Activated naive CD8-positive, alpha-beta T cell treated with anti-CD3 and anti-CD28 coated beads, Interleukin-2, amount 10 ng/mL, durations not matched to agents 7 days and 5 days (primary cell): ENCODE measurements around the gene MLLT1. TPM values are rescaled to one million over a fixed set of nuclear protein-coding genes. Genes with fewer than 3 reads are reported as not detected.
"Not testable (repeated sequence)": the region's sequence is repeated elsewhere in the genome, so short reads cannot be mapped to it uniquely, and the experiment has no call there.

ENCODE experiments used
- ATAC-seq: fragments of 150-1000 bp; cut with Tn5 transposase; one replicate; pipeline ENCODE4 v1.10.0; 2021; ENCODE audit warnings: low read depth, moderate library complexity
- POLR2A ChIA-PET: fragments of 350-600 bp; sonication (Branson Sonifier 250); formaldehyde crosslinking; loops from one replicate; lab custom pipeline; 2021; ENCODE audit warnings: antibody characterized with exemption; lab: Charles Lee
- DNase-seq: peaks from one replicate; pipeline ENCODE4 v3.0.0; 2021
- H3K27ac Mint-ChIP-seq: one replicate; pipeline ENCODE4 v1.8.0; 2022; ENCODE audit warnings: mild to moderate bottlenecking, mixed read lengths
- H3K27me3 Mint-ChIP-seq: one replicate; pipeline ENCODE4 v1.8.0; 2022; ENCODE audit warnings: mild to moderate bottlenecking, moderate library complexity, mixed read lengths
- H3K36me3 Mint-ChIP-seq: one replicate; pipeline ENCODE4 v1.8.0; 2021; ENCODE audit warnings: mild to moderate bottlenecking, mixed read lengths
- H3K4me1 Mint-ChIP-seq: one replicate; pipeline ENCODE4 v1.8.0; 2021; ENCODE audit warnings: mixed read lengths
- H3K4me3 Mint-ChIP-seq: one replicate; pipeline ENCODE4 v1.8.0; 2022; ENCODE audit warnings: mild to moderate bottlenecking, moderate library complexity, mixed read lengths
- H3K9me3 Mint-ChIP-seq: one replicate; pipeline ENCODE4 v1.8.0; 2021; ENCODE audit warnings: mixed read lengths
- total RNA-seq, 2 experiments: library from RNA; stranded (reverse); gene quantifications; one replicate each; pipeline ENCODE4 v1.2.3, GENCODE V29; 2021

MLLT1 gene
- total RNA-seq, 2 experiments from 2014 or later, result 37.8 to 42.1 TPM

DNA sequence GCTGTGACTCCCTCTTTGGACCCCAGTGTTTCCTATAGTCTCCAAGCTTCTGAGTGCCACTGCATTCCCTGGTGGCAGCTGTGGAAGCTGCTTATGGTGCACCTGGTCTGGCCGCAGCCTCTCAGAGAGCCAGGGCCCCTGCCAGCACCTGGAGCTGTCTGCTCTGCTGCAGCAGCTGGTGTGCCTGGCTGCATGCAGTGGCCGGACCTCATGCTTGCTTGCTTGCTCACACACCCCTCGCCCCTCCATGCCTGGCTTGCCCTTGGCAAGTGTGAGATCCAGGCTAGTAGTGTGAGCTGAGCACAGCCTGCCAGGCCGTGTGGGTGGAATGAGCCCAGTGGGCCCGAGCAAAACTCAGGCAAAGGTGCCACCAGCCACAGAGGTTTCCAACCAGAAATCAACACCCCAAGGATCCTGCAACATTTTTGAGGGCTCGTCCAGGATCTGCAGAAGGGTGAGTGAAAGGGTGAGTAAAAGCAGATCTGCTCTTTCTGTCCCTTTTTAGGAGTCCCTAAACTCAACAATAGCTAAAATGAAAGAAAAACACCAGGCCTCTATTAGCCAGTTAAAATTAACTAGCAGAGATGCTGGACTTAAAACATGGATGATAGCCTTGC lies 7.6 kb upstream of the MLLT1 start:
- POLR2A ChIA-PET, result no interaction called here
- no peak overlapping the region for H3K4me3 Mint-ChIP-seq

DNA sequence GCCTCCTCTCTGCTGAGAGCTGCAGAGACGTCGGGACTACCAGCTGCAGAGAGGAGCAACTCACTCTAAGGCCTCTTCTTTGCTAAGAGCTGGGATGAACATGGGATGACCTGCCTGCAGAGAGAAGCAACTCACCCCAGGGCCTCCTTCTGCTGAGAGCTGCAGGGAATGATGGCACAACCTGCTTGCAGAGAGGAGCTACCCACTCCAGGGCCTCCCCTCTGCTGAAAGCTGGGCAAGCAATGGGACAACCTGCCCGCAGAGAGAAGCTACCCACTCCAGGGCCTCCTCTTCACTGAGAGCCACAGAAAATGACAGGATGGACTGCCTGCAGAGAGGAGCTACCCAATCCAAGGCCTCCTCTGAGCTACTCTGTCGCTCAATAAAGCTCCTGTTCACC lies 6.9 kb upstream of the MLLT1 start:
- ATAC-seq (no peak), DNase-seq (no peak)
- H3K4me3 Mint-ChIP-seq, result no peak overlapping the region
- peaks cover 2% of the 10 kb centered on the region for H3K36me3 Mint-ChIP-seq
- H3K27me3 Mint-ChIP-seq, result peaks cover 4% of the 10 kb centered on the region
- H3K27ac Mint-ChIP-seq, result no peak overlapping the region
- peaks cover 23% of the 10 kb centered on the region for H3K9me3 Mint-ChIP-seq
- no peaks in the 10 kb centered on the region for H3K4me1 Mint-ChIP-seq
- POLR2A ChIA-PET, result no interaction called here

More for the DNA sequence above, 7.6 kb upstream of the MLLT1 start:
- peaks cover 24% of the 10 kb centered on the region for H3K9me3 Mint-ChIP-seq
- no peak for ATAC-seq
- no peaks in the 10 kb centered on the region for H3K4me1 Mint-ChIP-seq
- H3K27ac Mint-ChIP-seq, result no peak overlapping the region
- H3K27me3 Mint-ChIP-seq, result peaks cover 4% of the 10 kb centered on the region
- no peak for DNase-seq
- H3K36me3 Mint-ChIP-seq, result peaks cover 2% of the 10 kb centered on the region

DNA sequence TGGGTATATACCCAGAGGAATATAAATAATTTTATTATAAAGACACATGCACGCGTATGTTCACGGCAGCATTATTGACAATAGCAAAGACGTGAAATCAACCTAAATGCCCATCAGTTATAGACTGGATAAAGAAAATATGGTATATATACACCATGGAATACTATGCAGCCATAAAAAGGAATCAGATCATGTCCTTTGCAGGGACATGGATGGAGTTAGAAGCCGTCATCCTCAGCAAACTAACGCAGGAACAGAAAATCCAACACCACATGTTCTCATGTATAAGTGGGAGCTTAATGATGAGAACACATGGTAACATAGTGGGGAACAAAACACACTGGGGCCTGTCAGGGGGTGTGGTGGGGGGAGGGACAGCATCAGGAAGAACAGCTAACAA lies 2.6 kb upstream of the MLLT1 start:
- H3K9me3 Mint-ChIP-seq, H3K27me3 Mint-ChIP-seq, H3K27ac Mint-ChIP-seq, DNase-seq, ATAC-seq, POLR2A ChIA-PET, H3K4me3 Mint-ChIP-seq, H3K36me3 Mint-ChIP-seq: not testable (repeated sequence)
- H3K4me1 Mint-ChIP-seq, result peaks cover 17% of the 10 kb centered on the region

DNA sequence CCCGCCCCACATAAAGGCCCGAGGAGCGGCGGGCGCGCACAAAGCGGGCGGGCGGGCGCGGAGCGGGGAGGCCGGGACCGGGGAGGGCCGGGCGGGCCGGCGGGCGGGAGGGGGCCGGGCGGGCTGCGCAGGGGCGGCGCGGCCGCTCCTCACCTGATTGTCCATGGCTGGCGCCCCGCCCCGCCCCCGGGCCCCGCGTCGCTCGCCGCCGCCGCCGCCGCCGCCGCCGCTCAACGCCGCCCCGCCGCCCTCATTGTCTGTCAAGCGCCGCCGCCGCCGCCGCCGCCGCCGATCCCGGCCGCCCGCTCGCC lies 200 bp downstream of the MLLT1 start:
- Mint-ChIP-seq H3K4me1 (peaks cover 23% of the 10 kb centered on the region), H3K27me3 (peaks cover 7% of the 10 kb centered on the region), H3K36me3 (peaks cover 10% of the 10 kb centered on the region), H3K27ac (no peak overlapping the region), H3K9me3 (peaks cover 4% of the 10 kb centered on the region), H3K4me3 (no peak overlapping the region)
- ATAC-seq, result peak; percentile 45
- DNase-seq, result no peak
- POLR2A ChIA-PET, result no interaction called here

DNA sequence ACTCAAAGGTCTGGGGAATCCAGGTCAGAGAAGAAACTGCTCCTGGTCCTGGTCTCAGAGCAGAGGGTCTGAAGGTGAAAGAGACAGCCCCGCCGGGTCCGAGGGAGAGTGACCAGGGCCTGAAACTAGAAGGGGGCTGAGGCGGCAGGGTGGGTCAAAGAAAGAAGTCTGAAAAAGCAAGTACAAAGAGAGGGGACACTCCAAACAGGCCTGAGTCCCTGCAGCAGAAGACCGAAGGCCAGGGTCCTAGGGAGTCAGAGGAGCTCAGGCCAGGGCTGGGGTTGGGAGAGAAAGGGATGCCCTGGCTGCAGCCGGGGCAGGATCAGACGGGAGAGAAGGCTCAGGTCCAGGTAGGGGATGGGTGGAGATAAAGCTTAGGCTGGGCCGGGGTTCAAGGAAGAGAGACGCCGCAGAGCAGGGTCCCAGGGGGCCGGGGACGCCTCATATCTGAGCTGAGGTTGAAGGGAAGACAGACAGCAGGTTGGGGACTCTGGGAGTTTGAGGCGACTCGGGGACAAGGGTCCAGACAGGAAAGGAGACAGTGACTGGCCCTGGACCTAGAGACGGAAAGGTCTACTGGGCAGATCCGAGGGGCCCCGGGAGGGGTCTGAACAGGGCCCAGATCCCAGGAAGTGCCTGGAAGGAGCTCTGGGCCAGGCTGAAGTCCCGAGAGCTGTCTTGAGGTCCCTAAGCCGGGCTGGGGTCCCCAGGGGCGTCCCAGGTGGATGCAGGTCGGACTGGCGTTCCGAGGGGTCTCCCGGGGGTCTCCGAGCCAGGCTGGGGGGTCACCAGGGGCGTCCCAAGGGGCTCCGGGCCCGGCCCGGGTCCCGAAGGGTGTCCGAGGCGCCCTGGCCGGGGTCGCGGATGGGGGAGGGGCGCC lies 795 bp downstream of the MLLT1 start:
- Mint-ChIP-seq H3K36me3 (peaks cover 10% of the 10 kb centered on the region), H3K9me3 (peaks cover 4% of the 10 kb centered on the region), H3K4me3 (peak overlapping the region; percentile 98), H3K27me3 (peaks cover 7% of the 10 kb centered on the region), H3K4me1 (peaks cover 23% of the 10 kb centered on the region), H3K27ac (peak overlapping the region; percentile 93)
- POLR2A ChIA-PET, result no interaction called here
- ATAC-seq (no peak), DNase-seq (peak; percentile 52)

DNA sequence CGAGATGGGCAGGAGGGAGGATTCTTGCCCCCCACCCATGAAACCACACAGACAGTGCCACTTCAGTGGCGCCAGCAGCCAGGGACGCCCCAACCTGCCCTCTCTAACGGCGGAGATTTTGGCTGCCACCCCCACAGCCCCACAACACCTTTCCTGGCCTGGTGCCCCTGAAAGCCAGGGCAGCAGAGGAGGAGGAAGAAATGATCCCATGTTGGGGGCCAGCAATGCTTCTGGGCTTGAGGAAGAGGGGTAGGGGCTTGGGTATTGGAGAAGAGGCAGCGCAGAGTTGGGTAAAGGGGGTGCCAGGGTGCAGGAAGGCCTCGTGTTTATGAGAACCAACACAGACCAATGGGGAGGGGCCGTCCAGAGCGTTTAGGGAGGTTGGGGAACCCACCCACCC lies 1.7 kb downstream of the MLLT1 start:
- peaks cover 23% of the 10 kb centered on the region for H3K4me1 Mint-ChIP-seq
- H3K27me3 Mint-ChIP-seq, result peaks cover 6% of the 10 kb centered on the region
- H3K9me3 Mint-ChIP-seq, result peaks cover 4% of the 10 kb centered on the region
- no peak for ATAC-seq
- H3K4me3 Mint-ChIP-seq, result peak overlapping the region; percentile 98
- peak overlapping the region; percentile 93 for H3K27ac Mint-ChIP-seq
- DNase-seq, result no peak
- peaks cover 10% of the 10 kb centered on the region for H3K36me3 Mint-ChIP-seq
- POLR2A ChIA-PET, result no interaction called here

DNA sequence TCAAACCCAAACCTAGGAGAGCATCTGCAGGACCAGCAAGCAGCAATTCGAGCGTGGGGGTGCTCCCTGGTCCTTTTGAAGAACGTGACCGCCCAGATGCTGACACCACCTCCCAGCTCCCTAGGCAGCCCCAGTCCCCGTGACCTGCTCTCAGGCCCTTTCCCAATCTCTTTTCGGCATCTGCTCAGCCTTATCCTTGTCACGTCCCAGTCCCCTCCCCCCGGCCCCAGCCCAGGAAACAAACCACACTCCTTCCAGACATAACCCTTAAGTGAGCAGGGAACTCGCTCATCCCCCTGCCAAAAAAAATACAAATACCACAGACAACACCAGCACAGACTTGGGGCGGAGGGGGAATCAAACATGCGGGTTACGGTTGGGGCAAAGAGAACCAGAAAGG lies 3.3 kb downstream of the MLLT1 start:
- H3K4me1 Mint-ChIP-seq, result peaks cover 29% of the 10 kb centered on the region
- H3K36me3 Mint-ChIP-seq, result peaks cover 10% of the 10 kb centered on the region
- peaks cover under 1% of the 10 kb centered on the region for H3K27me3 Mint-ChIP-seq
- no peak overlapping the region for H3K4me3 Mint-ChIP-seq
- no peak for DNase-seq
- POLR2A ChIA-PET, result interaction anchor here (0.8 kb wide), 1 partner anchor 58 kb away, joined by 3 read pairs; no protein-coding TSS in a partner anchor
- no peak for ATAC-seq
- H3K9me3 Mint-ChIP-seq, result no peaks in the 10 kb centered on the region
- no peak overlapping the region for H3K27ac Mint-ChIP-seq

DNA sequence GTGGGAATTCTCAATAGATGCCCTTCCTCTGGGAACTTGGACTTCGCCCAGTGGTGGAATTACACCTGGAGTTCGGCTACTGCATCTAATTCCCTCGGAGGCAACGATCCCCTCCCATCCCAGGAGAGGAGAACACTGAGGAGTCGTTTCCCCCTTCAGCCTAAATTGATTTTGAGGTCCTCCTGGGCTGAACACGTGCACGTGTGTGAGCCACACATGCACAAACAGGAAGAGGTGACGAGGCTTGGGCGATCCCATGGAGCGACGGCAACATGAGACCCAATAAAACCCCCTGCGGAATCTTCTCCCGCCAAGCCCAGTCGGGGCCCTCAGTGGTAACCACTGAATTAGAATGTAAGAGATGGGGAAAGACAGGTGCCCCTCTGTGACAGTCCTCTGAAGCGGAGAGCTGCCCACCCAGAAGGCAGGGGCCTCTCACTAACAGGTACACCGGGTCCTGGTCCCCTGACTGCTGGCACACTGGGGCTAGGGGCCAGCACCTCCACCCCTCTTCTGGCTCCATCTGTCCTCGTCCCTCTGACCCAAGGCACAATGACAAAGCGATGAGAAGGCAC lies 4.5 kb downstream of the MLLT1 start:
- POLR2A ChIA-PET, result no interaction called here
- H3K27ac Mint-ChIP-seq, result no peak overlapping the region
- DNase-seq (no peak), ATAC-seq (no peak)
- no peaks in the 10 kb centered on the region for H3K9me3 Mint-ChIP-seq
- H3K4me3 Mint-ChIP-seq, result no peak overlapping the region
- H3K36me3 Mint-ChIP-seq, result peaks cover 10% of the 10 kb centered on the region
- peaks cover 33% of the 10 kb centered on the region for H3K4me1 Mint-ChIP-seq
- no peaks in the 10 kb centered on the region for H3K27me3 Mint-ChIP-seq

DNA sequence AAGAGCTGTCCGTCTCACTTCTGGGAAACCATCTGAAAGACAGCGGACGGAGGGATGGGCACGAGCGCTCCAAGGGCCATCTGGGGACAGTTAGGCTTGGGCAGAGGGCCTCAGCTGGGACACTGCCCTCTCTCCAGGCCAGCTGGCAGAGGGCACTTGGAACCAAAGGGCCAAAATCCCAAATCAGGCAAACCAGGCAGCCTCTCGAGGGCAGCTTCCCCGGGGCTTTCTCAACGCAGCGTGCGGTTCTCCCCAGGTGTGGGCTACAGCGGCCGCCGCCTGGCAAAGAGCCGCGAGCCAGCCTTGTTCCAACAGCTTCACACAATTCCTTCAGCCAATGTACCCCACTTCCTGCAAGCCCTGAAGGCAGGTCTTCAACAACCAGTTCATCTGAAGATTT lies 5.0 kb downstream of the MLLT1 start:
- no peak overlapping the region for H3K4me3 Mint-ChIP-seq
- POLR2A ChIA-PET, result no interaction called here
- peaks cover 33% of the 10 kb centered on the region for H3K4me1 Mint-ChIP-seq
- H3K27me3 Mint-ChIP-seq, result no peaks in the 10 kb centered on the region
- DNase-seq (no peak), ATAC-seq (no peak)
- peaks cover 10% of the 10 kb centered on the region for H3K36me3 Mint-ChIP-seq
- no peak overlapping the region for H3K27ac Mint-ChIP-seq
- no peaks in the 10 kb centered on the region for H3K9me3 Mint-ChIP-seq

DNA sequence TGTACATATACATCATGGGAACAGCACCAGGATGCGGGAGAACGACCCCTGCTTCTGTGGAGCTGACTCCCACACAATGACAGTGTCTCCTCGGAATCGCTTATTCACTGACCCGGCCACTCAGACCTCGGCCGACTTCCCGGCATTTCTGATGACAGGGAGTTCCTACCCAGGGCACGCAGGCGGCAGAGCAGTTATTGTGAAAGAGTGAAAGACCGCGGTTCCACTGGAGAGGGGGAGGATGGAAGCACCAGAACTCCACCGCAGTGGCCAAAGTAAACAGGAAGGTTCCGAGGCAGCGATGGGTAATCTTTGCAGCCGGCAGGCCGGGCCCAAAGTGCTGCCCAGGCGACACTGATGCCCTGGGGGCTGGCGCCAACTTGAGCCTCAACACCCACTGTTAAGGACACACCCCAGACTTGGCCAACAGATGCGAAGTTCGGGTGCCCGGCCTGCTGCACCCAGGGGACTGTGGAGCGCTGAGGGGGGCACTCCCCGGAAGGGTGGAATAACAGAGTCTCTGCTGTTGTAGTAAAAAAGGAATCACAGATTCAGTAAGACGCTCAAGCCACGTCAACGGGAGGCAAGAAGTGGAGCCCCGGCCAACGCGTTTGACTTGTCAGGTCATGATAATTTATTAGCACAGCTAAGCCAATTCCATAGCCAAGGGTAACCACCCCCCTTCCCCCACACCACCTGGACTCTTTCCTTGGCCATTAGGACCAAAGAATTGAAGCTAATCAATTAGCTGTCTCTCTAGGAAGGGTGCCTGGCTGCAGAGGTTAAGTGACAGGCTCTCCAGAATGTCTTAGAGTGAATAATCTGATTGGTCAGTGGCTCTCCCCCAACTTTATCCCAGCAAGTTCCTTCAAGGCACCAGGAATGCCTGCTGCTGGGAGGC lies 5.8 kb downstream of the MLLT1 start:
- ATAC-seq (no peak), DNase-seq (no peak)
- Mint-ChIP-seq H3K4me1 (peaks cover 31% of the 10 kb centered on the region), H3K27me3 (no peaks in the 10 kb centered on the region), H3K9me3 (no peaks in the 10 kb centered on the region), H3K4me3 (no peak overlapping the region), H3K27ac (no peak overlapping the region), H3K36me3 (peaks cover 11% of the 10 kb centered on the region)
- POLR2A ChIA-PET, result no interaction called here

DNA sequence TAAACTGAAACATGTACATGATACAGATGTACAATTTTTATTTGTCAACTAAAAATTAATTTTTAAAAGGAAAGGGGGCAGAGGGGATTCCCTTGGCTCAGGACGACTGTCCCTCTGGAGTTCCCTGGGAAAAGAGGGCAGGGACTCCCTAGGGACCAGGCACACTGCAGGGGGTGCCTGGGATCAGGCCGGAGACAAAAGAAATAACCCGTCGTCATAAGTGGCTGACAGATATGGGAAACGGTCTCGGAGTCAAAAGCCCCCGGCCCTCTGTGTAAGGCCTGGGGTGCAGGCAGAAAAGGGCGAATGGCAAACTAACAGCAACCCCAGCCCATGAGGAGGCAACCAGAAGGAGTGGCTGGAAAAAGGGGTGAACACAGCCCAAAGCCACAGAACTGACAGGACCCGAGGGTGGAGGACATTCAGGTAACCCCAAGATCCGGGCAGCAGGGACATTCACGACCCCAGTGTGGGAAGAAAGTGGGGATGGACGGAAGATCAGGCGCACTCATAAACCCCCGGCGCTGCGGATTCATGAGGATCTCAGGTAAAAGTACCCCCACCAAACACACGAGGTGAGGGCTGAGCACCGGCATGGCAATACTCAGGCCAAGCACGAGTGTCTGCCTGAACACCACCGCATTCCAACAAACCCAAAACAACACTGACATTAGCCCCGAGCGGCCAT lies 6.7 kb downstream of the MLLT1 start:
- ATAC-seq (no peak), DNase-seq (no peak)
- peaks cover 9% of the 10 kb centered on the region for H3K36me3 Mint-ChIP-seq
- H3K9me3 Mint-ChIP-seq, result no peaks in the 10 kb centered on the region
- no peak overlapping the region for H3K4me3 Mint-ChIP-seq
- H3K27ac Mint-ChIP-seq, result no peak overlapping the region
- POLR2A ChIA-PET, result no interaction called here
- H3K27me3 Mint-ChIP-seq, result no peaks in the 10 kb centered on the region
- peaks cover 22% of the 10 kb centered on the region for H3K4me1 Mint-ChIP-seq

DNA sequence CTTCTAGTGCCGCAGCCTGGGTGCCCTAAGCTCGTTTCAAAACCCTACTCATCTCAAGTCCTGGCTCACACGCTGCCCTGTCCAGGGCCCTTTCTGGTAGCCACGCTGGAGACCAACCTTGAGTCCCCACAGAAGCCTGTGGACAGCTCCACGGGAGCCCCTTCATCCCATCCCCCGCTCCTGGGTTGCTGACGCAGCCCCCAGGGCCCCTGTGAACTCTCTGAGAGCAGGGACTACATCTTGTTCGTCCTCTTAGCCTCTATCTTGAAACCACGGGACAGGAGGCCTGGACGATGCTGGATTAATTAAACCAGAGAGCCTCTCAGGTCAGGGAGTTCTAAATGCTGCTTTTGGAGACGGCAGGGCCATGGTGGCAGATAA lies 7.4 kb downstream of the MLLT1 start:
- peaks cover 3% of the 10 kb centered on the region for H3K36me3 Mint-ChIP-seq
- no peak overlapping the region for H3K4me3 Mint-ChIP-seq
- H3K27ac Mint-ChIP-seq, result no peak overlapping the region
- DNase-seq (no peak), ATAC-seq (no peak)
- H3K9me3 Mint-ChIP-seq, result no peaks in the 10 kb centered on the region
- H3K27me3 Mint-ChIP-seq, result no peaks in the 10 kb centered on the region
- POLR2A ChIA-PET, result interaction anchor here (0.8 kb wide), 1 partner anchor 53 kb away, joined by 5 read pairs; no protein-coding TSS in a partner anchor
- H3K4me1 Mint-ChIP-seq, result peaks cover 16% of the 10 kb centered on the region
